ENCODE measurements around the gene NKX2-8.
A peak's percentile ranks its signal among the peaks of the same experiment; 100 is the strongest.
"Not testable (repeated sequence)": the region's sequence is repeated elsewhere in the genome, so short reads cannot be mapped to it uniquely, and the experiment has no call there.

NKX2-8 gene

DNA sequence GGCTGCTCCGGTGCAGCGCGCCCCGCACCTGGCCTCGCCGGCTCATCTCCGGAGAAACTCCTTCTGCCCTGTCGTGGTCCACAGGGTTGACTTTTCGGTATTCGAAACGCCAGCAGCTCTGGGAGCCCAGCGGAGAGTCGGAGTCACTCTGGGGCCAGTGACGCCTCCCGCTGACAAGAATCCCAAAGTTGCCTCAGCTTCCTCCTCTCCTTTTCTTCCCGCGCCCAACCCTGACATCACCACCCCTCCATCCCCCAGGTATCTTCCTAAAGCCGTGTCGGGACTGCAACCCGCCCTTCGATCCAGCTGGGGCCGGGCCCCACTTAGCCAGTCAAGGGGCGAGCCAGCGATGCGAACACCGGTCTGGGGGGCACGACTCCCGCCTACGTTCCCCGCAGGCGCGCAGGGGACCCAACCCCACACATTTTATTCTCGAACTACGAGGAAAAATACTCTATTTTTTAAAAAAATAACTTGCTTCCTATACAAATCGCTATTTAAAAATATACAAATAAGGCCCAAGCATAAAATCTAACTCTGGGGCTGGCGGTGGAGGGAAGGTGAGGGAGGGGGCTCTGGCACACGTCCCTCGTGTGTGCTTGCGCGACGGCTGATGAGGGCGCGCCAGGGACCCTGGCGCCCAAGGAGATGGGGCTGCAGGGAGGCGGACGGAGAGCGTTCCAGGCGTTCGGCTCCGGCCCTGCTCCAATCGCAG is 2.1 kb downstream of the NKX2-8 start:
- DNase-seq (ENCODE audit: low read depth) = no peak

DNA sequence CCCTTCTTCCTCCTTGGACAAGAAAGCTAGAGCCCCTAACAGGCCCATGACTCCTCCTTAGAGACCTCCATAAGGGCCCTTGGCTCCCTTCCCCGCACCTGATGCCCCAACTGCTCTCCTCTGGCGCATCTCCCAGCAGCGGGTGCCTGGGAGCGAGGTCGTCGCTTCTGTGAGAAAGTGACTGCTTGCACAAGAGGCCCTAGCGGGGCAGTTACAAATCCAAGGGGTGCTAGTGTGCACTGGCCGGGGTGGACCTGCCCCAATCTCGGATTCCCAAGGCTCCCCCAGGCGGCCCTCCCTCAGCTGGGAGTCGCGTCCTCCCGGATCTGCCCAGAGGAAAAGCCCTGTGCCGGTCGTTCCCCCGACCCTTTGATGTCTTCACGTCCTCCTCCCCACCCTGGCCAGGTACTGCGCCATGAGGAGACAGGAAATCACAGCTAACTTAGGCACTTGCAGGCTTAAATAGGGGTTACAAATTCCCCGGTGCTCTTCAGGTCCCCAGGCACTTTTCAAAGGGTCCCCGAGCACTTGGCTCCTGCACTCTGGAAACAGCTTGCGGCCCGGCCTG is 2.8 kb downstream of the NKX2-8 start:
- DNase-seq (ENCODE audit: low read depth) = no peak

DNA sequence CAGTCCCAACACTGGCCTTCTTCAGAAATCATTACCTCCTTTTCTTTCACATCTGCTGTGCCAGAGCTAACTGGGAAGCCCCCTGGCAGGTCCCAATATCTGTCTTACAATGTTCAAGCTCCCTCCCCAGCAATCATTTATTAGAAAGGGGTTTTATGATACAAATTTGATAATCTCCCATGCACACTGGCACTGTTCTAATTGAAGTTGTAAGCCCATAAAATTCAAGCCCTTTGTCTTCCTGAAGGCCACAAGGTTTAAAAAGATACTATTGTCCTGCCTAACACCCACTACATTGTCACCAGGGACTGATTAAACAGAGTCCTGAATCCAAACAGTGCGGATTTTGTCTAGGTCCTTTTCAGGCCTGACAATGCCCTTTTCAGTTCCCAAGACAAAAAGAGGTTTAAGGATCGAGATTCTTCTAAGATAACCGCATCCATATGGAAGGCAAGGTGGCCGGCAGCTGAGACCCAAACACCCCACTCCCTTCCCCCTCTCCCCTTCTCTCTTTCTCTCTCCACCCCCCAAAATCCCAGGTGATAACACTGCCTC is 3.3 kb downstream of the NKX2-8 start:
- no peak for DNase-seq (ENCODE audit: low read depth)

DNA sequence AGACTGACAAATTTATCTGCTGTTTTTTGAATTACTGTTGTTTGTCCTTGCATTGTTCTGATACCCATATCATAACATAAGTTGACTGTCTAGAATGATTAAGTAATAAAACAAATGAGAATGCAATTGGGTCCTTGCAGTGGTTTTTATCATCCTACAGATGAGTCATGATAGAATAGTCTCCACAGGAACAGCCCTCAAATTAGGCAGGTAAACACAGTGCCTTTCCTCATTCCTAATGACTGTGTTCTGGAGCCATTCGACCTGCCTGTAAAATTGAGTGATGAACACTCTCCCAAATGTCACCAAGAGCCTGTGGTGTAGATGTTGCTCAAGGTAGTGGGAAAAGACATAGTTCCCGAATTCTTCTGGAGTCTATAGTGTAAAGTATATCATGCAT is 12.3 kb downstream of the NKX2-8 start:
- DNase-seq (ENCODE audit: low read depth) = no peak

DNA sequence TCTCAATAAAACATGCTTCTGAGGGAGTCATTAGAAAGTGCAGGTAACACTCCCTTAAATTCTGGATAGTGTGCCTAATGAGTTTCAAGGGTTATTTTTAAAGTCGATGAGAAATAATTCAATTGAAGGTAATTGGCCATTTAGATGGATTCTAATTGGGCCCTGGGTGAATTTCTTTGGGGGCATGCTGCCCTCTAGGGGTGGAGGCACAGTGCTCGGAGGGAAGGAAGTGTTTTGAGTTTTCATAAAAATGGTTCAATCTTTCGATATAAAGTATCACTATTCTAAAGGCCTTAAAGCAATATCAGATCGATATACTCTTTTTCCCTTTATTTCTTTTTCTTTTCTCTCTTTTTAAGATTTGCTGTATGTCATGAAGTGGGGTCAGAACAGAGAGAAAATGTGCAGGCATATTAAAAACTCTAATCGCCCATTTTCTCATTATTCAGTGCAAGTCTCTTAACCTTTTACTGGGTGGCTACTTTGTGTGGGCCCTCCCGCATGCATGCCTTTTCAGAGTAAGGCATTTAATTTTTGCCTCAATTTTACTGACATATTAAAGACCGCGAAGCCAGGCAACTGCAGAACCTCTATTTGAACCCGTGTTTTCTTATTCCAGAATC is 25.5 kb downstream of the NKX2-8 start:
- DNase-seq (ENCODE audit: low read depth) = peak; percentile 32

DNA sequence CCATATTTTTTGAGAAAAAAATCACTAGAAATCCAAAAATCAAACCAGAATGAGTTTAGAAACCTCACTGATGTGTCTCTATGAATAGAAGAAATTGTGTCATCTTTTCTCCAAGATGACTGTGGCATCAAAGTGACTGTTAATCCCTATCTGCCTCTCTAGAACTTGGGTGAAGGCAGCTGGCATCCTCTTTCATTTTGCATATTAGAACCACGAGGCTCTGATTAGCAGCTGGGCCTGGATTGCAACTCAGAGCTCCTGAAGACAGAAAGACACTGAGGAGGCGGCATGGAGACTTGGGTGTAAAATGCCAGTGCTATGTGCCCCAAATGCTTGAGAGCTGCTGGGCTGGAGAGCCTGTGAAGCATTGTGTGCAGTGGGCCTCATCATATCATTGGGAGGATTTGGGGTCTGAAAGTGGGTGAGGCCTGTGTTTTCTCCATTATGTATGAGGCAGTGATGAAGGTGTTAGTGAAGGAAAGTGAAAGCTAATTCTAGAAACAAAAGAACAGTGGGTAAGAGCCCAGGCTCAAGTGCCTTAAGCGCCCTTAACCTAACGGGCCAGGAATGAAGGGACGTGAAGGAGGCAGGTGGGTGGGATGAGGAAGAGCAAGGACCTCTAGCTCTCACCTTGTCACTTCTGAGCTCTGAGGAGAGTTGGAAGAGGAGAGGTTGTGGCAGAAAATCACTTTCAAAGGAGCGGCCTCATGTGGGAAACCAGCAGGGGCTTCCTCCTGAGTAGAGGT is 26.2 kb downstream of the NKX2-8 start:
- no peak for DNase-seq (ENCODE audit: low read depth)

DNA sequence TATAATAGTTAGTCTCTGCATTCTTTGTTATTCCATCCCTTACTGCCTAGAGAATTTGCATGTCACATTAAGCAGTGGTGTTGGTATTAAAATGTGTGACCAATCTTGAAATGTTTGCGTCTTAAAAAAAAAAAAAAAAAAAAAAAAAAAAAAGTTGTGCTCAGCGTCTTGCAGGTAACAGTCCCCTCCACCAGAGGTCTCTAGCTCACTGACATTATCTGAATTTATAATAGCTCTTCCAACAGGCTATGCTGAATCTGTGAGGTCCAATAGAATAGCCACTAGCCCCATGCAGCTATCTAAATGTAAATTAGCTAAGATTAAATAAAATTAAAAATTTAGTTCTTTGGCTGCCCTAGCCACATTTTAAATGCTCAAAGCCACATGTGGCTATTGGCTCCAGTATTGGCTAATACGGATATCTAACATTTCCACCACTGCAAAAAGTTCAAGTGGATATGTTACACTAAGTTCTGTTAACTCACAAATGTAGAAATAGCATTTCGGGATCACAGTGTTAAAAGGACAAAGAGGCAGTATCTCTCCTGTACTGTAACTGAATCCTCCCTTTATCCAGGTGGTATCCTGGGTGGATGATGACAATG is 28.7 kb downstream of the NKX2-8 start:
- DNase-seq (ENCODE audit: low read depth) = peak; percentile 51

DNA sequence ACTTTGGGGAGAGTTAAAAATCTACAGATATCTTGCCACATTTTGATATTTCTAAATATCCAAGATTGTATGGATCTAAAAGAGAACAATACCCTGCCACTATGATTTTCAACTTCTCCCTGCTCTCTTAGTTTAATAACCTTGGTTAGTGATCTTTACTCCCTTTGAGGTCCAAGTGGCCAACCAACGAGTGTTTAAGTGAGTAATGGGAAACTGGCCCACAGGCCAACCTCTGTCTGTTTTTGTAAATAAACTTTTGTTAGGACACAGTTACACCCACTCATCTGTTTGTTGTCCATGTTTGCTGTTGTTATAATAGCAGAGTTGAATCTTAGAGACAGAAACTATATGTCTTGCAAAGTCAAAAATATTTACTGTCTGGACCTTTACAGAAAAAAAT is 31.5 kb downstream of the NKX2-8 start:
- DNase-seq (ENCODE audit: low read depth) = no peak

DNA sequence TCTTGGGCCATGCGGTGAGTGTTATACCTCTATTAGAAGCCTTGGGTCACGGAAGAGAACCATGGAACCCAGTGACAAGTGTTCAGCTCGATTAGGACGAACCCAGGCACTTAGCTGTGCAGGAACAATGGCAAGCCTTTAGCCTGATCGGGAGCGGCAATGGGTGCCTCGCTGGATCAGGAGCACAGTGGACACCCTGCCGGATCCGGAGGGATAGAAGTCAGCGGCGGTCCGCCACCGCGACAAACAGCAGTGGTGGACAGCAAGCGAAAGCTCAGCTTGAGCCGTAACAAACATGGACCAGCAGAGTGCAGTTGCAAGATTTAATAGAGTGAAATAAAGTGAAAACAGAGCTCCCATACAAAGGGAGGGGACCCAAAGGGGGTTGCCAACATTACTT is 38.1 kb downstream of the NKX2-8 start:
- DNase-seq (ENCODE audit: low read depth) = not testable (repeated sequence)

DNA sequence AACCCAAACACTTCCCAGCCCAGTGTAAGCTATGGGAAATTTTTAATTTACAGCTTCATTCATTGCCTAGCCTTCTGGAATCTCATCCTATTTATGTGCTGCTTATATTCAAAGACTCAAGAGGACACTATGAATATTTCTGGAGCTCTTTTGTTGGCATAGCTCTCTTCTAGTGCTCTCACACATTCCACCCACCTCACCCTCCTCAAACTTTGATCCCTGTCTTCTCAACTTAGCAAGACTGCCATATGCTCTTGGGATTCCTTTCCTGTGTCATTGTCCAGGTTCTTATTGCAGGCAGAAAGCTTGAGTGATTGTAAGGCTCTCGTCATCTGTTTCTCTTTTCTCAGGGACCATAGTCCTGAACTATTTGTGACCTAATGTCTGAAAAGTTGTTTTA is 44.4 kb downstream of the NKX2-8 start:
- no peak for DNase-seq (ENCODE audit: low read depth)

All from EH (cell line).